ENCODE measurements around the gene ANKS1B.
"Not testable (repeated sequence)": the region's sequence is repeated elsewhere in the genome, so short reads cannot be mapped to it uniquely, and the experiment has no call there.

ANKS1B gene

DNA sequence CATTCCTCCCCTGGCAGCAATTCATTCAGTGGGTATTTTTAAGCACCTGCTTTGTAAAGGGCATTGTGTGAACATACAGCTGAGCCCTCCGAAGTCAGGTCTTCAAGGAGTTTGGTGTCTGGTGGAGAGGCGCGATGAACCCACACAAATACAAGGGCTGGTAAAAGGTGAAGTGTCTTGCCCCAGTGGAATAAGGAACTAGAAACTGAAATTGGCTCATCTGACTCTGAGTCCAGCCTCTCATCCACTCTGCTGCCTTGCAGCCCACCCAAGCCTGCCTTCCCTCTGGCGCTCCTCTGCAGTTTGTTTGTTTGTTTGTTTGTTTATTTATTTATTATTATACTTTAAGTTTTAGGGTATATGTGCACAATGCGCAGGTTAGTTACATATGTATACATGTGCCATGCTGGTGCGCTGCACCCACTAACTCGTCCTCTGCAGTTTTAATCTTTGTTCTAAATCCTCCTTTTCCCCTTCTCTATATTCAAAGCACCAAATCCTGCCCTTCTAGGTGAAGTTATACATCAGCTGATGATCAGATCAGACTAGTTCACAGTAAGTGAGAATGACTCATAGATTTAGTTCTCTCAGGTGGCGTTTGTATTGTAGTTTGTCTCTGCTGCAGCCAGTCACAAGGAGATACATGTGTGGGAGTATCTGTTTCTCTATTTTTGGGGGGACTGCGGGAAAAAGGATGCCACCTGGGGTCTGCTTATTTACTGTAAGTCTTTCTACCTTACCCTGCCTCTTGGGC, 945.2 kb downstream of the ANKS1B start:
- DNase-seq: no peak

DNA sequence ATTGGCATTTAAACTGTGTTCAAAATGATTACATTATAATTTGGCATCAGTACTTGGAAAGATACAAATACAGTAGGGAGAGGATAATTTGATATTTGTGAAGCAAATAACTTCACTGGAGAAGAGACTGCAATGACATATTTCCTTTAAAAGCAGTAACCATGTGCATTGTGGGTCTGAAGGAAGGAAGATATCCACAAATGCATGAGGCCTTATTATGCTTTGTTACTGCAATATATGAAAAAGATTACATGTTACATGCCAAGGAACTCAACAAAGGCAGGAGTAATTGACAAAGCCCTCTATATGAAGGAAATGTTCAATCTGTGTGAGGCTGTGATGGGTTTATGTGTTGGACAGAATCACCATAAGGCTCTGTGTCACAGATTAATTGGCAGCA, 948.2 kb downstream of the ANKS1B start:
- no peak for DNase-seq

DNA sequence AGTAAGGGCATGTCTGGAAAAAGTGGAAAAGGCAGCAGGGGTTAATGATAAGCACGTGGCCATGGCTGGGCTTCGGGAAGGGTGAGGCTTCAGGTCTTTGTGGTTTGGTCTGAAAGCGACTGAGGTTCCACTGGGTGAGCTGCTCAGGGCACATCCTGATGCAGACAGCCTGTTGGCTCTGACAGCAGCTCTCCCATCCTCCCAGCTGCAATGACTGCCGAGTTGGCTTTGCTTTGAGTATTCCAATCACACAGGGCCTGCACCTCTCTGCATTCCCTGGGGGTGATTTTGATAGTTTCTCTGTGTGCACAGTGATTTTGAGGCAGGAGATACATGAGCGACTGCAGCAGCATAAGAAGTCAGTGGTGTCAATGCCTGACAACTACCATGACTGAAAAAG, 948.9 kb downstream of the ANKS1B start:
- no peak for DNase-seq

DNA sequence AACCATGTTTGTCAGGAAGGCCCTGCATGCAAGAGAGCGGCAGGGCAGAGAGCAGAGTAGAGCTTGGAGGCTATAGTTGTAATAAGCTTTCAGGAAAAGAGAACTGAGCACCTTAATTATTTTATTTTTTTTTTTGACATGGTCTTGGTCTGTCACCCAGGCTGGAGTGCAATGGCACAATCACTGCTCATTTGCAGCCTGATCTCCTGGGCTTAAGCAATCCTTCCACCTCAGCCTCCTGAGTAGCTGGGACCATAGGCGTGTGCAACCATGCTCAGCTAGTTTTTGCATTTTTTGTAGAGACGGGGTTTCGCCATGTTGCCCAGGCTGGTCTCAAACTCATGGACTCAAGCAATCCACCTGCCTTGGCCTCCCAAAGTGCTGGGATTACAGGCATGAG, 950.5 kb downstream of the ANKS1B start:
- DNase-seq: not testable (repeated sequence)

DNA sequence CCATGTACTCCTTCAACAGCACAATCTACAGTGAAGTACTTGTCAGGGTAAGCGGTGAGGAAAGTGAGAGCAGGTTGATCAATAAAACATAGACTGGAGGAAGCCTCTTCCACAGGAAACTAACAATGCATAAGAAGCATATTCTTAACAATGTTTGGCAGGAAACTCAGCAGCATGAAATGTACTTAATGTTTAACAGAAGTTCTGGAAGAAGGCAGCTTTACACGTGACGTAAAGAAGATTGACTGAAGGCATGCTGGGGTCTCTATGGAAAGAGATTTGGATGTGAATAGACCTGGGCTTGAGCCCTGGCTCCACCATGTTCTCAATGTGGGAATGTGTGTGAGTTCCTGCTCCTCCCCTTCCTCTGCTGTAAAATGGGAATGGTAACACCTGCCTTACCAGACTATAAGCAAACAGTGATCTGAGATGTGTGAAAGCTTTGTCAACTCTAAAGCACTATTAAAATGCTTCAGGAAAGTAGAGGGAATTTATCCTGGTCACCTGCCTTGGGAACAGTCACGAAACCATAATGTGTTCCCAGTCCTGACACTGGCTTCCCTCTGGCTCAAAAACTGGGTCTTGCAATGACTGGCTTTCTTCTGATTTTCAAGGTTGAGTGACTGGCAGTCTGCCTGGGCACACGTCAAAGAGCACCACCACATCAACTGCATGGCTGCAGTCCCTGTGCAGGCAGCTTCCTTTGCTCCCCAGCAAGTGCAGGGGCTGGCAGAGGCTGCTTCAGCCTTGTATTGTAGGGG, 955.0 kb downstream of the ANKS1B start:
- no peak for DNase-seq

DNA sequence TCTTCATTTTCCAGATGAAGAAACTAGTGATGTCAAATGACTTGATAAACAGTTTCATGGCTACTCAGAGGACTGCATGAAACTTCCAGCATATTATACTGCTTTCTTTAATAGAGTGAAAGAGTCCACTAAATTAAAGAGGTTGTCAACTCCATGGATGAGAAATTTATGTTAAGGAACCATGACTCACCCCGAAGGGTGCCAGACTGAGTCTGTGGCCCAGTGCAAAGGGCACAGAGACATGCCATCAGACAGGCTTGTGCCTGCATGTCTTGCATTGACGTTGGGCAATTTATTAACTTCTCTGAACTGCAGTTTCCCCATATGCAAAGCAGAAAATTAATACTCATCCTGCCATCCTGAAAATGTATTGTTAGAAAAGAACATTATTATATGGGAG, 957.3 kb downstream of the ANKS1B start:
- DNase-seq: no peak

DNA sequence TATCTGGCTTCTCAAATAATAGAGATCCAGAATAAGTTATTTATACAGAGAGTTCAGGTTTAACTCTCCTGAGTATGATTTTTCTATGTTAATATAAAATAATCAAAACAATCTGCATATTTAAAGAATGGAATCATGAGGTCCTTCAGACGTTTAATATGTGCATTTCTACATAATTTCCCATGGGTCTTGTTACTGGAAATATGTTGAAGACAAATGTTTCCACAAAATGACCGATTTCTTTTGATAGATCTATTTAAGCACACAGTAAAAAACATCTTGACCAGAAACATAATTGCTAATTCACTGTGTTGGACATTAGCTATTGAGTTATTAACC, 957.7 kb downstream of the ANKS1B start:
- no peak for DNase-seq

DNA sequence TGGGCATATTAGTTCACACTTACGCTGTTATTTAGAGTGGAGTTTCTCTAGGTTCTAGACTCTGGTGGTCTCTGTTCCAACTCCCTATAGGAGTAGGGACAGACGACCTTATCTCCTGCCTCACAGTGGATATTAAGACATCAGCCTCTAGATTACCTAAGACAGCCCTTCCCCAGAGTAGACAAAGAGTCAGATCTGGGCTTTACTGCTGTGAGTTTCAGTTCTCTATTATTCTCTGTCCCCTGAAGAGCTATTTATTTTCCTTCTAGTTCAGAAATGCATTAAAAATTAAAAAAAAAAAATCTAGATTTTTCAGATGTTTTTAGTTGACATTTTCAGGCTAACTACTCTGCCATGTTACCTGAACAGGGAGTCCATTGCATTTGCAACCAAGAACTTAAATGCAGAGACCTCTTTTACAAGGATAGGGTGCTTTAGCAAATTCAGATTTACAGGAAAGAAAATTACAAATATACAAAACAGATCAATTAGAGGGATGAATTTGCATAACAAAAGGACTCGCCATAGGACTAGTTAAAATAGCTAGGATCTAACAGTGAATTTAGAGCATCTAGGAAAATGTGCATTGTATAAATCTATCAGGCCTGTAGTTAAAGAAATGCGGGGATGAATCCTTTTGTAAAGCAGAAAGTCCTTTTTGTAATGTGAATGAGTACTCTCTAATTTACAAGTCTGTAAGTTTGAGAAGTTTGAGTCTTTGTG, 958.2 kb downstream of the ANKS1B start:
- DNase-seq: no peak

DNA sequence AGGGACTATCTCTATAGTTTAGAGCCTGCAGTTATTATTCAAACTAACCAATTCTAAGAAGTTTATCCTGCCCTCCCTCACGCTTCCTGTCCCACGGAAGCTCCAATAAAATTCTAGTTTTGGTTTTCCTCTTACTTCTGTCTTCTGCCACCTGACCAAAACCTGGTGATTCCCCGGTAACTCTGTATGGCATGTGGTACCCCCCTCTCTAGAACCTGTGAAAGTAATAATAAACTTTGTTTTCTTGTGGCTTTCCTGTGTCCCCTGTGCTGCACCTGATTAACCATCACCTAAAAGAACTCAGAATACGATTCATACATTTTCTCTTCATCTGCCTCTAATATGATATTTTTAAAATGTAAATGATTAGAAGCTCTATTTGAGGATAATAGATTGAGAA, 959.9 kb downstream of the ANKS1B start:
- no peak for DNase-seq

DNA sequence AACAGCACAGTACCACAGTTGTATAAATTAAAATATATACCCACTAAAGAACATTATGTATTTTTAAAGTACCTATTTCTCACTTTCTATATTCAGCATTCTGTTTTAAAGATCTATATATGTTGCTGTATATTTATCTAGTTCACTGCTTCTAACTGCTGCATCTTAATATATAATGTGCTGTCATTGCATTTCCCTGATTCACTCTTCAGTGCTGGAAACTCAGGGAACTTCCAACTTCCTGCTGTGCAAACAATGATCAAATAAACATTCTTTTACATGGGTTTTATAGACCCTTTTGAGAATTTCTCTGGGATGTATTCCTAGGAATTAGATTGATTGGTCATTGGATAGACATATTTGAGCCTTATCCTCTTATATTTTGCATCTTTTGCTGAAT, 960.5 kb downstream of the ANKS1B start:
- no peak for DNase-seq

DNA sequence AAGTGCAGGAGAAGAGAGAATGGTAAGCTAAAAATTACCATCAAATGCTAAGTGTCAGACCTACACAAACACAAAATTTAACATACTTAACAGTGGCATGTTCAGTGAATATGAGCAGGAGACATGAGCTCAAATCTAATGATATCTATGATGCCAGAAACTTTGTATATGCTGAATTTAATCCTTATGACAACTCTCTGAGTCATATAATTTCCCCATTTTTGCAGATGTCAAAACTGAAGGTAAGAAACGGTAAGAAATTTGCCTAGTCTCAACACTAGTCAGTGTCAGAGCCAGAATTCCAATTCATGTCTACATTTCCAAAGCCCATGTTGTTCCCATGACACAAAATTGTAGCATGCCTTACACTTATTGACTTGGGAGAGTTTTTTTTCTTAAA, 963.9 kb downstream of the ANKS1B start:
- DNase-seq: no peak

DNA sequence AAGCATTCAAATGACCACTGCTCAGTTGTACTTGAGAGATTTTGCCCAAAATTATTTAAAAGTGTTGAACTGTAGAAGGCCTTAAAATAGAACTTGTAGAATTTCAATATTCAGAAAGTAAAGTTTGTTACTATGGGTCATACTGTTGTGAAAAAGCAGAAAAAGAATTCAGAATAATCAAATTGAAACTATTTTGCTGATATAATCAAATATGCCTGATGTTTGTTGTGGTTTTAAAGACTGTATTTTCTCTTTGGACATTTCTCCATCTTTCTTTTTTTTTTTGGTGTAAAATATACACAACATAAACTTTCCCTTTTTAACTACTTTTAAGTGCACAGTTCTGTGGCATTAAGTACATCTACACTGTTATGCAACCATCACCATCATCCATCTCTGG, 964.9 kb downstream of the ANKS1B start:
- DNase-seq: no peak

DNA sequence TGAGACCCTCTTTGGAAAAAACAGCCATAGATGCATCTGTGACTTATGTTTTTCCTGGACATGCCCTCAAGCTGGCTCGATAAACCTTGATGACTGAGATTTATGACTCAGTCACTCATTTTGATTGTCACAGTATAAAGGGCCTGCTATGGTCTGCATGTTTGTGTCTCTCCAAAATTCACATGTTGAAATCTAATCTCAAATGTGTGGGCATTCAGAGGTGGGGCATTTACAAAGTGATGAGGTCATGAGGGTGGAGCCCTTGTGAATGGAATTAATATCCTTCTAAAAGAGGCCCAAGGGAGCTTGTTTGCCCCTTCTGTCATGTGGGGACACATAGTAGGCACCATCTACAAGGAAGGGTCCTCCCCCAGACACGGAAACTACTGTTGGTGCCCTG, 966.8 kb downstream of the ANKS1B start:
- DNase-seq: no peak

DNA sequence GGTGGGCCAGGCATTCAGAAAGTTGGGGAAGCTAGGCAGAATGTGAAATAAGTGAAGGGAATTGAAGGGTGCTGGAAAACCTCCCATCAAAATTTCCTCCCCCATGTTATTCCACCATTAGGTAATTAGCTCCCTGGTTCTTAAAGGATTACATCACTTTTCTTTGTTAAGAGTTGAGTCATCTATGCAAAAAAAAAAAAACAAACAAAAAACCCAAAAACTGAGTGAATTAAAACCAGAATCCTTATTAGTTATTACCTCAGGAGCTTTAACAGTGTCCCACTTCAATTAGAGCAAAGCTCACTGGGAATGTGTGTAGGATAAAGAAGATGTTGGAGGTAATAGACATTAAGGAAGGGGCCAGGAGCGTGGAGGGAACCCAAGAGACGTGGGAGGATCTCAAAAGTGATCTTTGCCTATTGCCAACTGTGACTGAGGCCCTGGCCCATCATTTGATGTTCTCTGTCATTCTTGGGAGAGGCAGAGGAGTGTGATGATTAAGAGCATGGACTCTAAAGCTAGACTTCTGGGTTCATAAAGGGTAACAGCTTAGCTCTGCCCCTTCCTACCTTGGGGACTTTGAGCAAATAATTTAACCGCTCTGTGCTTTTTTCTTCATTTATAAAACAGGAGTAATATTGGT, 975.0 kb downstream of the ANKS1B start:
- DNase-seq: no peak

DNA sequence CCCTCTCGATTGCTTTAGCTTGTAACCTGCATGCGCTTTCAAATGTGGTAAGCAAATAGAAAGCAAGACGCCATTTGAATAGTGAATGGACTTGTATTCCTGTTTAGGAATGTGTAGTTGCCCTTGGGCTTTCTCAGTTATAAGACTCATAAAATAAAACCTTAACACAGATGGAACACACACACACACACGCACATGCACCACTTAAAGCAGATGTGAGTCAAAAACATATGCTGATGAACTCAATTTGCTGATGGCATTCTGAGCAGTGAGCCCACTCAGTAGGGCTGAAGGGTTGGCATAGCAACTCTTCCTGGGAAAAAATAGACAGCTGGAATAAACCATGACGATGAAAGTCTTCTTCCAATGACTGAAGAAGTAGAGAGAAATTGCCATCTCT, 979.1 kb downstream of the ANKS1B start:
- no peak for DNase-seq

DNA sequence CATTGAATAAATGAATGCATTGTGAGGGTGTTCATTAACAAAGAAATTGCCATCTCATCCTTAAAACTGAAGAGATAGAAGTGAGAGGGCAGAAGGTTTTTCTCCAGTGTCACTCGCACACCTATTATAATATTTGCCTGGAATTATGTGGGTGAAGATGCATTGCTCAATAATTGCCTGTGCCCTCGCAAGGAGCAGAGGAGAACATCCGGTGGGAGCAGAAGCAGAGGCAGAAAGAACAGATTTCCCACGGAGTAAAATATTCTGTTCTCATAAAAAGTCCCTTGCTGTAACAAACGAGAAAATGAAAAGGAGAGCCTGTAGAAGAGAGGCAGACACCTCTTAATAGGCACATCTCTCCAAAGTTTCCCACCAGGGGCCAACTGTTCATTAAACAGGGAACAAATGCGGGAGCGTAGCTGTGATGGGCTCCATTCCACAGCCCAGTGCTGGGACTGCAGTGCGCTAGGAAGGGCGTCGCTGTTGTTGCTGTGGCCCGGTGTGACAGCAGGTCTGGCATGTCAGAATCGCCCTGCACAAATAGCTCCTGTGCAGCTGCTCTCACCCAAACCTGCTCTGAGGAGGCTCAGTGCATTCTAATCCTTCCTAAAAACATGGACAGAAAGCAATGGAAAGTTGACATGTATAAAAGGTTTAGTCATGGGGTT, 979.8 kb downstream of the ANKS1B start:
- no peak for DNase-seq

DNA sequence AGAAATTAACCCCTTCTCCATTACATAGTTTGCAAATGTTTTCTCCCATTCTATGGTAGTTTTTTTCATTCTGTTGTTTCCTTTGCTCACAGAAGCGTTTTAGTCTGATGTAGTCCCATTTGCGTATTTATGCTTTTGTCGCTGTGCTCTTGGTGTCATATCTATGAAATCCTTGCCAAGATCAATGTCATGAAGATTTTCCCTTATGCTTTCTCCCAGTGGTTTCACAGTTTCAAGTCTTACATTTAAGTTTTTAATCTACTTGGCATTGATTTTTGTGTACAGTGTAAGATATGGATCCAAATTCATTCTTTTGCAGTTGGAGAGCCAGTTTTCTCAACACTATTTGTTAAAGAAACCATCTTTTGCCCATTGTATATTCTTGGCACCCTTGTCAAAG, 982.0 kb downstream of the ANKS1B start:
- DNase-seq: no peak

DNA sequence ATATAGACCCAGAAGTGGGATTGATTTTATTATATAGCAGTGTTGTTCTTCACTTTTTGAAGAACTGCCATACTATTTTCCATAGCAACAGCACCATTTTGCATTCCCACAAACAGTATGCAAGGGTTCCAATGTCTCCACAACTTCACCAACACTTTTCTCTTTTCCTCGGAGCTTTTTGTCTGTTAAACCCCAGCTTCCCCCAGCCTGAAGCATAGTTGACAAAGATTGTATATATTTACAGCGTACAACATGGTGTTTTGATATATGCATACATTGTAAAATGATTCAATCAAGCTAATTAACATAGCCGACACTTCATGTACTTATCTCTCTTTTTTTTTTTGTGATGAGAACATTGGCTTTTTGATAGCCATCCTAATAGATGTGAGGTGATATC, 982.6 kb downstream of the ANKS1B start:
- DNase-seq: no peak

DNA sequence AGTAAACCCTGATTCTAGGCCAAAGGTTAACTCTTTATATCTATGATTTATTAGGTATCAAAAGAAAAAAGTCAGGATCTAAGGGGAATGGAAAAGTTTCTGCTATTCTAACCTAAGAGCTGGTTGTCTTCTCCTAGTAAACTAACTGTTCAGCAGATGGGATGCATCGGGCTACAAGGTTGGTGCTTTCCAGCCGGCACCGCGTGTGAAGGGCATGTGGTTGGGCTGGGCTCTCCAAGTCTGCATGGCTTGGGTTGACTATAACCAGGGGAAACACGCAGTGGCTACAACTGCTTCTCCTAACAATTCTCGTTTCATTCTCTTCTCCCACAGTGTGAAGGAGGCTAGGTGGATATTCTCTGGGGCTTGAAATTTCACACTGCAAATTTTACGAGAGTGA, 985.2 kb downstream of the ANKS1B start:
- no peak for DNase-seq

DNA sequence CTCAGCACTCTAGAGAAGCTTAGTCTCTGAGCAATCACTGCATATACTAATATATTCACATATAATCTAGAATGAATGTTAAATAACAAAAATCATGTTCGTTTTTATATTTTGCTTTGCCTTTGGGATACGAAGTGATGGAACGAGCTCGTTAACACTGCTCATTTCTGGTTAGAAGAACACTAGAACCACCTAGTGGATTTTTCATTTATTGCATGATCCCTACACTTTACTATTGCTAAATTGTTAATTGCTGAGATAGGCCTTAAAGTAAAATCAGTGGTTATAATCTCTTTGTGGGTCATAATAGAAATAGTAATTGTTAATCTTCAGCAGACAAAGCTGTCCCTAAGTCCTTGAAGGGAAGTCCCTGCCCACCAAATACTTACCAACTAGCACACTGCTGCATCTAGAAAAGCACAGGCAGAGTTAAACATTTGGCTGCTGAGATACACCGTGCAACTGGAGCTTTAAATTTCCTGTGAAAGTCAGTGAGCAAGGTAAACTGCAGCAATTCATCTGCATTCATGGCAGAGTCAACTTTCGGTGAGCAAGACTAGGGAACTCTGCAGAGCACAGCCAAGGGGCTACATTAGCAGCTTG, 985.9 kb downstream of the ANKS1B start:
- peak in 1 of 2 donors; percentile 15 for DNase-seq

DNA sequence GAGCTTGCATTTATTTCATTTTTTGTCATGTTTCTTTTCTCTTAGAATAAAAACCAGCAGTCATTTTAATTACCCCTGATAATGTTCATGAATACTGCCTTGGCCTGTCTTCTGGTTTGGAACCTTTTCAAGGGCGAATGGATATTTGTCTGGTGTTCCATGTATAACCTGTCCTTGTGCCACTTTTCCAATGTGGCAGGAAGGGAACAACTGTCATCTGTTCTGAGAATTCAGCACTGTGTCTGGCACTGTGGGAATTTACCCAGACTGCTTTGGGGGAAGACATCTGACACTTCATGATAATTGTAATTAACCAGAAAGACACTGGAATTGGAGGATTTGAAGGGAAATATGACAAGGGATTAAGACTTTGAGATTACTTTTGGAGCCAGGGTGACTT, 986.8 kb downstream of the ANKS1B start:
- DNase-seq: no peak

DNA sequence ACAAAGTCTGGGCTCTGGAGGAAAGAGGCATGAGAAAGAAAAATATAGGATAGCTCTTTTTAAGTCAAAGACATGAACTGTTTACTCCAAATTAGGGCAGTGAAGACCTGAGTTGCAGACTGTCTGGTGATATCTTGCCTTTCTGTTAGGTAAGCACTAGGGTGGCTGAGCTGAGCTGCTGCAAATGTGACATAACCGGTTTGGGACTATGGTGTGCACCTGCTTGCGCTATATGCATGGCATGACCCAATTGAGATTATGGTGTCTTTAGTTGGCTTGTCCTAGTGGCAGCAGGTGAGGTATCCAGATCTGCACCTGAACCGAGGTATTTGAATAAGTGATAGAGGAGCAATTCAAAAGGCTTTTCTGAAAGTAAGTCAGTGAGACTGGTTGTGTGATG, 994.1 kb downstream of the ANKS1B start:
- DNase-seq: no peak

DNA sequence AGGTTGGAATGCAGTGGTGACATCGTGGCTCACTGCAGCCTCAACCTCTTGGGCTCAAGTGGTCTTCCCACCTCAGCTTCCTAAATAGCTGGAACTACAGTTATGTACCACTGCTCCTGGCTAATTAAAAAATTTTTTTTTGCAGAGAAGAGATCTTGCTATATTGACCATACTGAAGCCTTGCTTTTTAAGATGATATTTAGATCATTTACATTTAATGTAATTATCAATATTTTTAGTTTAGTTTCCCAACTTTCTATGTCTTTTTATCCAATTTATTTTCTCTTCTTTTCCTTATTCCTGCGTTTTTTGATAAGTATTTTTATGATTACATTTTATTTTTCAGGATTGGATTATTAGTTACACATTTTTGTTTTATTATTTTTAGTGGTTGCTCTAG, 999.6 kb downstream of the ANKS1B start:
- DNase-seq: no peak

Data from CD4-positive, alpha-beta T cell treated with Interleukin-4 for 1 hour (primary cell).